OCI-LY1 (cell line): ENCODE results near the gene VCL.

Experiments used
- H2AFZ ChIP-seq: fragments of 200-600 bp; sonication (generic), shearing (Covaris generic); 2 replicates; pipeline ENCODE4 v1.6.0; 2014; ENCODE audit warnings: antibody characterized with exemption, mild to moderate bottlenecking, low read length
- H3F3A ChIP-seq: fragments of 200-600 bp; sonication (generic), shearing (Covaris generic); 2 replicates; pipeline ENCODE4 v1.6.0; 2014; ENCODE audit warnings: mild to moderate bottlenecking, antibody characterized with exemption, low read length, moderate library complexity; ENCODE audit not compliant: insufficient read depth
- H3K27ac ChIP-seq: fragments of 200-600 bp; sonication (generic); 2 replicates; pipeline ENCODE4 v1.5.1; 2014; ENCODE audit warnings: low read length, mixed run types, mild to moderate bottlenecking, low read depth; ENCODE audit not compliant: poor library complexity, severe bottlenecking
- H3K27me3 ChIP-seq: fragments of 200-600 bp; sonication (generic); 2 replicates; pipeline ENCODE4 v1.6.0; 2014; ENCODE audit warnings: antibody characterized with exemption, mild to moderate bottlenecking, low read length, moderate library complexity; ENCODE audit not compliant: insufficient read depth
- H3K36me3 ChIP-seq: fragments of 200-600 bp; sonication (generic); 2 replicates; pipeline ENCODE4 v1.6.1; 2014; ENCODE audit warnings: mild to moderate bottlenecking, antibody characterized with exemption, low read length, moderate library complexity, mixed read lengths; ENCODE audit not compliant: insufficient read depth
- H3K4me1 ChIP-seq: fragments of 200-600 bp; sonication (generic); 2 replicates; pipeline ENCODE4 v1.5.1; 2014; ENCODE audit warnings: mild to moderate bottlenecking, low read length, moderate library complexity; ENCODE audit not compliant: insufficient read depth, severe bottlenecking
- H3K4me2 ChIP-seq: fragments of 200-600 bp; sonication (generic), shearing (Covaris generic); 2 replicates; pipeline ENCODE4 v1.6.1; 2014; ENCODE audit warnings: low read length
- H3K4me3 ChIP-seq: fragments of 200-600 bp; sonication (generic); 2 replicates; pipeline ENCODE4 v1.5.1; 2014; ENCODE audit warnings: low read length, low read depth, mild to moderate bottlenecking, mixed read lengths; ENCODE audit not compliant: poor library complexity, severe bottlenecking
- H3K79me2 ChIP-seq: fragments of 200-600 bp; shearing (Covaris generic); 2 replicates; pipeline ENCODE4 v1.6.1; 2016; ENCODE audit warnings: mixed run types, low read length, mixed read lengths; ENCODE audit not compliant: insufficient read depth
- H3K9ac ChIP-seq: fragments of 200-600 bp; sonication (generic), shearing (Covaris generic); 2 replicates; pipeline ENCODE4 v1.6.1; 2014; ENCODE audit warnings: mild to moderate bottlenecking, low read length, mixed read lengths
- H3K9me2 ChIP-seq: fragments of 200-600 bp; sonication (generic), shearing (Covaris generic); 2 replicates; pipeline ENCODE4 v1.6.1; 2014; ENCODE audit warnings: low read depth, mild to moderate bottlenecking, low read length, mixed read lengths
- H3K9me3 ChIP-seq: fragments of 200-600 bp; shearing (Covaris generic); 2 replicates; pipeline ENCODE4 v1.6.1; 2014; ENCODE audit warnings: low read length, mixed read lengths
- H4K20me1 ChIP-seq: fragments of 200-600 bp; sonication (generic), shearing (Covaris generic); 2 replicates; pipeline ENCODE4 v1.6.0; 2016; ENCODE audit warnings: mild to moderate bottlenecking, low read length; ENCODE audit not compliant: insufficient read depth
- EZH2 ChIP-seq: fragments of 200-600 bp; sonication (generic), shearing (Covaris generic); IDR thresholded peaks from 2 replicates; pipeline ENCODE4 v1.8.0; 2017; ENCODE audit warnings: borderline replicate concordance, mixed run types, mild to moderate bottlenecking, antibody characterized with exemption, low read length, moderate library complexity, mixed read lengths
- TF ChIP-seq, protein P1 (sequence below): fragments of 200-600 bp; sonication (generic), shearing (Covaris generic); IDR thresholded peaks from 2 replicates; pipeline ENCODE4 v1.5.1; 2017; ENCODE audit warnings: mild to moderate bottlenecking, antibody characterized with exemption, low read length, moderate library complexity, mixed read lengths

VCL gene

DNA sequence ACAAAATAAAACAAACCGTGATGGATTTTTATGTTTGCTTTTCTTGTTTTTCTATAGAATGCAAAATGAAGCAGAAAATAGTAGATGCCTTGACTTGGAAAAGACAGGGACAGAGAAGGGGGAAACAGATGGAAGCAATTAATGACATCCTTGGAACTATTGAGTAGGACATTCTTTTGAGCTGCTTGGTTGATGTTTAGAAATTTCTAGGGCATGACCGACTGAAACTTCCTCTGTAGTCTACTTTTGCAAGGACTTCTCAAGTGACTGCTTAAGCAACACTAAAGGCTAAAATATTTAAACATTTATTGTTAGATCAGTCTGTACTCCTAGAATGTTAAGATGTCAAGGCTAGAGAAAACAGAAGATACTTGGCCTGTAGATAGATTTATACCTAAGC is 49.4 kb downstream of the VCL start:
- Histone ChIP-seq H3K27ac (no peak overlapping the region), H2AFZ (no peak overlapping the region), H3K79me2 (no peaks in the 10 kb centered on the region), H3K9me3 (no peaks in the 10 kb centered on the region), H3K27me3 (no peaks in the 10 kb centered on the region), H3K36me3 (no peaks in the 10 kb centered on the region), H3F3A (no peaks in the 10 kb centered on the region), H3K9me2 (no peaks in the 10 kb centered on the region), H3K4me1 (peaks cover 24% of the 10 kb centered on the region), H3K4me3 (no peak overlapping the region), H4K20me1 (no peaks in the 10 kb centered on the region), H3K9ac (no peak overlapping the region), H3K4me2 (no peak overlapping the region)
- TF ChIP-seq, protein P1, sequence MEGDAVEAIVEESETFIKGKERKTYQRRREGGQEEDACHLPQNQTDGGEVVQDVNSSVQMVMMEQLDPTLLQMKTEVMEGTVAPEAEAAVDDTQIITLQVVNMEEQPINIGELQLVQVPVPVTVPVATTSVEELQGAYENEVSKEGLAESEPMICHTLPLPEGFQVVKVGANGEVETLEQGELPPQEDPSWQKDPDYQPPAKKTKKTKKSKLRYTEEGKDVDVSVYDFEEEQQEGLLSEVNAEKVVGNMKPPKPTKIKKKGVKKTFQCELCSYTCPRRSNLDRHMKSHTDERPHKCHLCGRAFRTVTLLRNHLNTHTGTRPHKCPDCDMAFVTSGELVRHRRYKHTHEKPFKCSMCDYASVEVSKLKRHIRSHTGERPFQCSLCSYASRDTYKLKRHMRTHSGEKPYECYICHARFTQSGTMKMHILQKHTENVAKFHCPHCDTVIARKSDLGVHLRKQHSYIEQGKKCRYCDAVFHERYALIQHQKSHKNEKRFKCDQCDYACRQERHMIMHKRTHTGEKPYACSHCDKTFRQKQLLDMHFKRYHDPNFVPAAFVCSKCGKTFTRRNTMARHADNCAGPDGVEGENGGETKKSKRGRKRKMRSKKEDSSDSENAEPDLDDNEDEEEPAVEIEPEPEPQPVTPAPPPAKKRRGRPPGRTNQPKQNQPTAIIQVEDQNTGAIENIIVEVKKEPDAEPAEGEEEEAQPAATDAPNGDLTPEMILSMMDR, result no peak
- TF ChIP-seq EZH2, result no peak

DNA sequence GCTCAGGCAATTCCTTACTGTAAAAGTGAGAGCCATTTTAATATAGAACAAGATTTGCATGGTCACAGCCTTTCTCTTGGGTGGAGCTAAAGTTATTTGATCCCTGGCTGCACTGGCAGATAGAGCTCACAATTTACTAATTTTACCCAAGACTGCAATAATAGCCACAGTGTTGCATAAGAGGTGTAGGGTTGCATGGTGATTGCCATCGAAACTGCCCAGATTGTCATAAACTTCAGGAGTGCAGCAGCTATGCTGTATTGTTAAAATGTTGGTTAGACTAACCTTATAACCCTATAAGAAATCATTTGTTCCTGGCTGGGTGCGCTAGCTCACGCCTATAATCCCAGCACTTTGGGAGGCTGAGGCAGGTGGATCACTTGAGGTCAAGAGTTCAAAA is 50.0 kb downstream of the VCL start:
- Histone ChIP-seq H3K27me3 (no peaks in the 10 kb centered on the region), H3K79me2 (no peaks in the 10 kb centered on the region), H3K27ac (no peak overlapping the region), H4K20me1 (no peaks in the 10 kb centered on the region), H3K9me3 (no peaks in the 10 kb centered on the region), H3K4me2 (no peak overlapping the region), H3K9ac (no peak overlapping the region), H2AFZ (no peak overlapping the region), H3F3A (no peaks in the 10 kb centered on the region), H3K4me1 (peaks cover 26% of the 10 kb centered on the region), H3K4me3 (no peak overlapping the region), H3K36me3 (no peaks in the 10 kb centered on the region), H3K9me2 (no peaks in the 10 kb centered on the region)
- TF ChIP-seq EZH2, result no peak
- TF ChIP-seq, protein P1, result no peak

DNA sequence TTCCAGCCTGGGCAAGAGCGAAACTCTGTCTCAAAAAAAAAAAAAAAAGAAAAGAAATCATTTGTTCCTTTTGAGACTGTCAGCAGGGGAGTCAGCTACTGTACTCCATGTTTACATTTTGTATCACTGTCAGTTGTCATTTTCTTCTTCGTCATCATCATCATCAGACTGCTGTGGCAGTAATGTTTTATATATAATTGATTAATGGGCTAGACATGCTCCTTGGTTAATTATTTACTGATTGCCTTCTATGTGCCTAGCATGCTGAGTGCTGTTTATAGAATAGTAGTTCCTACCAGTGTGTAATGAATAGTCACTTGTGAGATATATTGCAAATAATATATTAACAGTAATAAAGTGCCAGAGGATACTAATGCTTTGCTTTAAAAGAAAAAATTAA is 50.5 kb downstream of the VCL start:
- H3K9ac ChIP-seq, result no peak overlapping the region
- no peaks in the 10 kb centered on the region for H3K79me2 ChIP-seq
- H3K9me3 ChIP-seq, result no peaks in the 10 kb centered on the region
- H2AFZ ChIP-seq, result no peak overlapping the region
- H3K4me2 ChIP-seq, result no peak overlapping the region
- H3K4me1 ChIP-seq, result peaks cover 26% of the 10 kb centered on the region
- H3K27ac ChIP-seq, result no peak overlapping the region
- TF ChIP-seq EZH2, result no peak
- TF ChIP-seq, protein P1, result no peak
- H3F3A ChIP-seq, result no peaks in the 10 kb centered on the region
- no peaks in the 10 kb centered on the region for H4K20me1 ChIP-seq
- H3K36me3 ChIP-seq, result no peaks in the 10 kb centered on the region
- H3K4me3 ChIP-seq, result no peak overlapping the region
- no peaks in the 10 kb centered on the region for H3K27me3 ChIP-seq
- no peaks in the 10 kb centered on the region for H3K9me2 ChIP-seq
